ENCODE data around the gene SIN3A.

- TF ChIP-seq, protein P1, sequence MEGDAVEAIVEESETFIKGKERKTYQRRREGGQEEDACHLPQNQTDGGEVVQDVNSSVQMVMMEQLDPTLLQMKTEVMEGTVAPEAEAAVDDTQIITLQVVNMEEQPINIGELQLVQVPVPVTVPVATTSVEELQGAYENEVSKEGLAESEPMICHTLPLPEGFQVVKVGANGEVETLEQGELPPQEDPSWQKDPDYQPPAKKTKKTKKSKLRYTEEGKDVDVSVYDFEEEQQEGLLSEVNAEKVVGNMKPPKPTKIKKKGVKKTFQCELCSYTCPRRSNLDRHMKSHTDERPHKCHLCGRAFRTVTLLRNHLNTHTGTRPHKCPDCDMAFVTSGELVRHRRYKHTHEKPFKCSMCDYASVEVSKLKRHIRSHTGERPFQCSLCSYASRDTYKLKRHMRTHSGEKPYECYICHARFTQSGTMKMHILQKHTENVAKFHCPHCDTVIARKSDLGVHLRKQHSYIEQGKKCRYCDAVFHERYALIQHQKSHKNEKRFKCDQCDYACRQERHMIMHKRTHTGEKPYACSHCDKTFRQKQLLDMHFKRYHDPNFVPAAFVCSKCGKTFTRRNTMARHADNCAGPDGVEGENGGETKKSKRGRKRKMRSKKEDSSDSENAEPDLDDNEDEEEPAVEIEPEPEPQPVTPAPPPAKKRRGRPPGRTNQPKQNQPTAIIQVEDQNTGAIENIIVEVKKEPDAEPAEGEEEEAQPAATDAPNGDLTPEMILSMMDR (IDR thresholded peaks at IDR 0.05): no peak
- TF ChIP-seq ZFX (IDR thresholded peaks at IDR 0.05; ENCODE audit: borderline replicate concordance): no peak
Measured at GRCh38 chr15:75364881-75365280, 86.6 kb downstream of the SIN3A start.
